ENCODE measurements around the gene CD86. TPM values are rescaled to one million over a fixed set of nuclear protein-coding genes. Genes with fewer than 3 reads are reported as not detected.
"Not testable (repeated sequence)": the region's sequence is repeated elsewhere in the genome, so short reads cannot be mapped to it uniquely, and the experiment has no call there.

The CD86 gene
- total RNA-seq, 3 donors from 2014 or later, result 3.7 to 5.8 (median 5.1) TPM

DNA sequence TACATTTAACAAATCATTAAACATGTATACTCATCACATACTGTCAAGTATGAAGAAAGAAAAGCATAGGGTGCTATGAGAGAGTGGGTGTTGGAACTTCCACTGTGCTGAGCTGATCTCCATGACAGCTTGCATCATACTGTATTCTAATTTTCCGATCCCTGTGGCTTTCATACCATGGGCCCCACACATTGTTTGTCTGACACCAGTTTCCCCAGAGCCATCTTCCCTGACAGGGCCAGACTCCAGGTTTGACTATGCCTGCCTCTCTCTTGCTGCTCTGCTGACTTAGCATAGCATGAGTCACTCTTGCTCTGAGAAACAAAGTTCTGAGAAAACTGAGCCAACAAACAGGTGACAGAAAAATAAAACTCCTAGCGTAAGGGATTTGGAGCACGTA is 91.3 kb downstream of the CD86 start:
- TF ChIP-seq, protein P1, sequence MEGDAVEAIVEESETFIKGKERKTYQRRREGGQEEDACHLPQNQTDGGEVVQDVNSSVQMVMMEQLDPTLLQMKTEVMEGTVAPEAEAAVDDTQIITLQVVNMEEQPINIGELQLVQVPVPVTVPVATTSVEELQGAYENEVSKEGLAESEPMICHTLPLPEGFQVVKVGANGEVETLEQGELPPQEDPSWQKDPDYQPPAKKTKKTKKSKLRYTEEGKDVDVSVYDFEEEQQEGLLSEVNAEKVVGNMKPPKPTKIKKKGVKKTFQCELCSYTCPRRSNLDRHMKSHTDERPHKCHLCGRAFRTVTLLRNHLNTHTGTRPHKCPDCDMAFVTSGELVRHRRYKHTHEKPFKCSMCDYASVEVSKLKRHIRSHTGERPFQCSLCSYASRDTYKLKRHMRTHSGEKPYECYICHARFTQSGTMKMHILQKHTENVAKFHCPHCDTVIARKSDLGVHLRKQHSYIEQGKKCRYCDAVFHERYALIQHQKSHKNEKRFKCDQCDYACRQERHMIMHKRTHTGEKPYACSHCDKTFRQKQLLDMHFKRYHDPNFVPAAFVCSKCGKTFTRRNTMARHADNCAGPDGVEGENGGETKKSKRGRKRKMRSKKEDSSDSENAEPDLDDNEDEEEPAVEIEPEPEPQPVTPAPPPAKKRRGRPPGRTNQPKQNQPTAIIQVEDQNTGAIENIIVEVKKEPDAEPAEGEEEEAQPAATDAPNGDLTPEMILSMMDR (IDR thresholded peaks at IDR 0.05), result no peak
- Histone ChIP-seq H3K4me3 (no peak overlapping the region), H3K4me1 (ENCODE audit: low read depth) (no peaks in the 10 kb centered on the region), H3K36me3 (ENCODE audit: low read depth) (no peaks in the 10 kb centered on the region), H3K9me3 (no peaks in the 10 kb centered on the region)
- no peak for DNase-seq
- no peak for ATAC-seq
- intact Hi-C loops (cut with DNase I, micrococcal nuclease), result no loop called here

DNA sequence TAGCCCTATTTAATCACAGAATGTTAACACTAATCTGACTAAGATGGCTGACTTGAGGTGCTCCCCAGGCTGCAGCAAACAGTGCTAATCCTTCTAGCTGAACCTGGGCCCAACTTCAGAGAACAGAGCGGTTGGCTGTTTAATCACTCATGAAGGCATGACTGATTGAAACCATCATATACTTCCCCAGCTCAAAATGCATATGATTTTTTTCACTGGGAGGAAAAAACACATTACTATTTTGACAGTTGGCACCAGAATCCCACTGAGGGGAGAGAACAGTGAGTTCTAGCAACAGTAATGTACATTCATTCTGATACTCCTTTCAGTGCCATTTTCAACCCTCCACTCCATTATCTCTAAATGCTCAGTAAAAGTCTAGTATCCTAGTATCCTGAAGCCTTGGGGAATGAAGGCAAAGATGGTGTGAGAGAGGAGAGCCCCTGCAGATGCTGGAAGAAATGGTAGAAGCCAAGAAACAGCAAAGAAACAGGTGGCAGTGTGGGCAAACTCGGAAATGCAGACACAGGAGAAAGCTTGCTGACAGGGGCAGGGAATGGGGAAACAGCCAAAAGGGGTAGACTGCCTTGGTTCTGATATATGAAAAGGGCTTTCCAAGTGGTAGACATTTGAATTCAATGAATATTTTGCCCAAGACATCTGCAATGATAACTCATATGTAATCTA is 93.9 kb downstream of the CD86 start:
- Histone ChIP-seq H3K9me3 (no peaks in the 10 kb centered on the region), H3K4me3 (no peak overlapping the region), H3K36me3 (ENCODE audit: low read depth) (no peaks in the 10 kb centered on the region), H3K4me1 (ENCODE audit: low read depth) (no peaks in the 10 kb centered on the region)
- intact Hi-C loops (cut with DNase I, micrococcal nuclease), result no loop called here
- no peak for ATAC-seq
- DNase-seq, result no peak
- TF ChIP-seq, protein P1 (IDR thresholded peaks at IDR 0.05), result no peak

DNA sequence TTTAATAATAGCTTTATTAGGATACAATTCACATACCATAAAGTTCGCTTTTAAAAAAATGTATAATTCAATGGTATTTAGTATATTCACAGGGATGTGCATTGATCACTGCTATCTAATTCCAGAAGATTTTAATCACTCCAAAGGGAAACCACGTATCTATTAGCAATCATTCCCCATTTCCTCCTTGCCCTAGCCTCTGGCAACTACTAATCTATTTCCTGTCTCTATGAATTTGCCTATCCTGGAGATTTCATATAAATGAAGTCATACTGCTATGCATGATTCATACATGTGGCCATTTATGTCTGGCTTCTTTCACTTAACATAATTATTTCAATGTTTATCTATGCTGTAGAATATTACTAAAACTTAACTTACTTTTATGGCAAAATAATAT is 96.3 kb downstream of the CD86 start:
- Histone ChIP-seq H3K36me3 (ENCODE audit: low read depth) (no peaks in the 10 kb centered on the region), H3K9me3 (peaks cover 12% of the 10 kb centered on the region), H3K4me3 (no peak overlapping the region), H3K4me1 (ENCODE audit: low read depth) (no peaks in the 10 kb centered on the region)
- ATAC-seq (no peak), DNase-seq (no peak)
- TF ChIP-seq, protein P1 (IDR thresholded peaks at IDR 0.05), result no peak
- intact Hi-C loops (cut with DNase I, micrococcal nuclease), result no loop called here

DNA sequence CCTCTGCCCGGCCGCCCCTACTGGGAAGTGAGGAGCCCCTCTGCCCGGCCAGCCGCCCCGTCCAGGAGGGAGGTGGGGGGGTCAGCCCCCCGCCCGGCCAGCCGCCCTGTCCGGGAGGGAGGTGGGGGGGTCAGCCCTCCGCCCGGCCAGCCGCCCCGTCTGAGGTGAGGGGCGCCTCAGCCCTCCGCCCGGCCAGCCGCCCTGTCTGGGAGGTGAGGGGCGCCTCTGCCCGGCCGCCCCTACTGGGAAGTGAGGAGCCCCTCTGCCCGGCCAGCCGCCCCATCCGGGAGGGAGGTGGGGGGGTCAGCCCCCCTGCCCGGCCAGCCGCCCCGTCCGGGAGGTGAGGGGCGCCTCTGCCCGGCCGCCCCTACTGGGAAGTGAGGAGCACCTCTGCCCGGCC is 109.8 kb downstream of the CD86 start:
- DNase-seq; H3K36me3 ChIP-seq (ENCODE audit: low read depth); intact Hi-C loops (cut with DNase I, micrococcal nuclease); H3K4me1 ChIP-seq (ENCODE audit: low read depth); H3K9me3 ChIP-seq; ATAC-seq; H3K4me3 ChIP-seq: not testable (repeated sequence)

DNA sequence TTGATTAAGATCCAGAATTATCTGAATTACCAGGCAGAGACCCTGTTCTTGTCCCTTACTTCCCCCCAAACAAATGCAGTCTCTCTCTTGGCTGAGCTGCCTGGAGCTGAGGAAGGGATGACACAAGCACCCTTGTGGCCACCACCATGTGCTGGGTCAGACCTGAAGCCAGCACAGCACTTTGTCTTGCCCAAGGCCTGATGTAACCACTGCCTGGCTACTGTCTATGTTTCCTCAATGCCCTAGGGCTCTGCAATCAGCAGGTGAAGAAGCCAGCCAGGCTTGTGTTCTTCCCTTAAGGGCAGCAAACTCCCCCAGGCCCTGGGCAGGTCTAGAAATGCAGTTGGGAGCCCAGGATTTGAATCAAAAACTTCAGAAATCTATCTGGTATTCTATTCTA is 112.5 kb downstream of the CD86 start:
- DNase-seq (no peak), ATAC-seq (no peak)
- intact Hi-C loops (cut with DNase I, micrococcal nuclease), result no loop called here
- TF ChIP-seq, protein P1 (IDR thresholded peaks at IDR 0.05), result no peak
- Histone ChIP-seq H3K36me3 (ENCODE audit: low read depth) (no peaks in the 10 kb centered on the region), H3K4me1 (ENCODE audit: low read depth) (no peaks in the 10 kb centered on the region), H3K9me3 (no peaks in the 10 kb centered on the region), H3K4me3 (no peak overlapping the region)

DNA sequence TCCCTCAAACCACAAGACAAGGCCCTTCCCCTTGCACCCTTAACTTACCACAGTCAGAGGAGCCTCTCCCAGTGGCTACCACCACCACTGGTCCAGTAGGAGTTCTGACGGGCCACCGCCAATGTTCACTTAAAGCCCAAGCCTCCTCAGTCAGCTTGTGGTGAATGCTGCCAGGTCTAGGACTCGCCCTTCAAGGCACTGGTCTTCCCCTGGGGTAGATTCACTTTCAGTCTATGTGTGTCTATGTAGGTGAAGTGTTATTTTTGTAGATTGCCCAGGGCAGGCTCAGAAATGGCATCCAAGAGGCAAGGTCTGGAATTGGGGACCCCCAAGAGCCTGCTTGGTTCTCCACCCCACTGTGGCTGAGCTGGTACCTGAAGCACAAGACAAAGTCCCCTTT is 112.9 kb downstream of the CD86 start:
- TF ChIP-seq, protein P1 (IDR thresholded peaks at IDR 0.05), result no peak

More for the DNA sequence above, 112.9 kb downstream of the CD86 start:
- Histone ChIP-seq H3K4me1 (ENCODE audit: low read depth) (no peaks in the 10 kb centered on the region), H3K36me3 (ENCODE audit: low read depth) (no peaks in the 10 kb centered on the region), H3K9me3 (no peaks in the 10 kb centered on the region), H3K4me3 (no peak overlapping the region)
- DNase-seq (no peak), ATAC-seq (no peak)
- intact Hi-C loops (cut with DNase I, micrococcal nuclease), result no loop called here
